Activated CD8-positive, alpha-beta T cell treated with anti-CD3 and anti-CD28 coated beads, Interleukin-2, amount 10 ng/mL, durations not matched to agents 7 days and 5 days (primary cell): ENCODE data around the gene CPNE4. TPM values are rescaled to one million over a fixed set of nuclear protein-coding genes. Genes with fewer than 3 reads are reported as not detected.

ENCODE experiments used
- ATAC-seq: fragments of 150-1000 bp; cut with Tn5 transposase; one replicate; pipeline ENCODE4 v1.10.0; 2021; ENCODE audit warnings: moderate library complexity
- CTCF ChIA-PET: fragments of 350-600 bp; sonication (Branson Sonifier 250); formaldehyde crosslinking; loops from one replicate; lab custom pipeline; 2021; ENCODE audit warnings: antibody characterized with exemption; lab: Charles Lee
- POLR2A ChIA-PET: fragments of 350-600 bp; sonication (Branson Sonifier 250); formaldehyde crosslinking; loops from one replicate; lab custom pipeline; 2021; ENCODE audit warnings: antibody characterized with exemption; lab: Charles Lee
- DNase-seq: peaks from one replicate; pipeline ENCODE4 v3.0.0-alpha.2; 2020
- H3K27ac Mint-ChIP-seq: one replicate; pipeline ENCODE4 v1.8.0; 2021; ENCODE audit warnings: mild to moderate bottlenecking, mixed read lengths
- H3K27me3 Mint-ChIP-seq: one replicate; pipeline ENCODE4 v1.8.0; 2021; ENCODE audit warnings: low read depth, mixed read lengths
- H3K36me3 Mint-ChIP-seq: one replicate; pipeline ENCODE4 v1.8.0; 2021; ENCODE audit warnings: low read depth, mixed read lengths
- H3K4me1 Mint-ChIP-seq: one replicate; pipeline ENCODE4 v1.8.0; 2021; ENCODE audit warnings: low read depth, mixed read lengths
- H3K4me3 Mint-ChIP-seq: one replicate; pipeline ENCODE4 v1.8.0; 2021; ENCODE audit warnings: mild to moderate bottlenecking, mixed read lengths
- H3K9me3 Mint-ChIP-seq: one replicate; pipeline ENCODE4 v1.8.0; 2022; ENCODE audit warnings: mixed read lengths; ENCODE audit not compliant: insufficient read depth
- total RNA-seq, 2 experiments: library from RNA; stranded (reverse); gene quantifications; one replicate each; pipeline ENCODE4 v1.2.3, GENCODE V29; 2021

The CPNE4 gene
- total RNA-seq, 2 experiments from 2014 or later = not detected

DNA sequence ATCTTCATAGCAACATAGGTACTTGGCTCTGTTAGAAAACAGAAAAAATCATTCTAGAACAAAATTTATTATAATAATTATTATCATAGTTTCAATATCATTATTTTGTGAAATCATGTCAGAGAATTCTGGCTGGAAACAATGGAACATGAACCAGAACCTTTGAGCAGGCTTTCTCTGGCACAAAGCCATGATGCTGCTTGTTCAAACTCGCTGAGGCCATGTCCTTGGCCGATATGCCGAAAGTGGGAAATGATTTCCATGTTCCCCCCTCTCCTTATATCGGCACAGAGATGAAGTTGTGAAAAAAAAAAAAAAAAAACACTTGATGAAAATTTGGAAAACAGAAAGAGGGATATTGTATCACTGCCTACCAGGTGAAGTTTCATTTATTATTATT, 483.1 kb downstream of the CPNE4 start:
- POLR2A ChIA-PET = no interaction called here
- Mint-ChIP-seq H3K36me3 (no peaks in the 10 kb centered on the region), H3K4me3 (no peak overlapping the region), H3K9me3 (no peaks in the 10 kb centered on the region), H3K27ac (no peak overlapping the region), H3K27me3 (peaks cover 13% of the 10 kb centered on the region), H3K4me1 (peaks cover 11% of the 10 kb centered on the region)
- ATAC-seq (no peak), DNase-seq (no peak)
- CTCF ChIA-PET = no interaction called here

DNA sequence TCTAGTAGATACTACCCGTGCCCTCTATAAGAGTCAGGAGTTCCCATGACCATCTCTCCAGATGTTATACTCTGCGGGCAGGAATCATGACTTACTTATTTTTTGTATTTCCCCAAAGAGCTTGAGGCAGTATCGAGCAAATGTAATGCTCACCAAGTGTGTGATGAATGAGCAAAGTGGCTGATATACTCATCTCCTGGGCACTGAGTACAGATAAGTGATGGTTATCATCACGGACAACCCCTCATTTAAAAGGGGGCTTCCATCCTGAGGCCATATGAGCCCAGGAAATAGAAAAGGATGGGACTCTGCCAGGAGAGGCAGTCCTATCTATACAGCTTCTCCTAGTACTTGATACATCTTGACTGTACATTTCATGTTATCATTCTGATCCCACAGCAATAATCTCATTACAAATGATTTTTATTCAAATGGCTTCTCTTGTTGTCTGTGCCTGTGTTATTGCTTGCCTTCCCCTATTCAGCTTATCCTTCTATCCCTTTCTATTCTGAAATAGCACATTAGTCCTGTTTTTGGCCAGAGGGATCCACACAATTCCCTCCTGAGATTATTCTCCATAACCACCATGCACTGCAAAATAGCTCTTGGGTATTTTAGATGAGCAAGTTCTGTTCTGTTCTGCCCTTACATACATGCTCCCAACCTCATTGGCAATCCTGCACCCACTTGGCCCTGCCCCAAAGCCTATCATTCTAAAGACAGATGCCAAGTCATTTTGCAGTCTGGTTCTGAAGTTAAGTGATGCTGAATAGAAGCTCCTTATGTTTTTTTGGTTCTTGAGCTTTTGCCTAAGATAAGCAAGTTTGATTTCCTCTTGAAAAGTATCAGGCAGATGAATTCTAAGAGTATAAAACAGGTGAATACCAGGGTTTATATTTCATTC, 484.0 kb downstream of the CPNE4 start:
- Mint-ChIP-seq H3K4me1 (peaks cover 11% of the 10 kb centered on the region), H3K4me3 (no peak overlapping the region), H3K36me3 (no peaks in the 10 kb centered on the region), H3K27ac (no peak overlapping the region), H3K27me3 (peaks cover 18% of the 10 kb centered on the region), H3K9me3 (no peaks in the 10 kb centered on the region)
- ATAC-seq = no peak
- CTCF ChIA-PET = interaction anchor here (1.4 to 2.2 kb wide), 2 partner anchors 243 to 479 kb away, joined by 3 to 7 read pairs; no protein-coding TSS in a partner anchor
- no peak for DNase-seq
- POLR2A ChIA-PET = no interaction called here

DNA sequence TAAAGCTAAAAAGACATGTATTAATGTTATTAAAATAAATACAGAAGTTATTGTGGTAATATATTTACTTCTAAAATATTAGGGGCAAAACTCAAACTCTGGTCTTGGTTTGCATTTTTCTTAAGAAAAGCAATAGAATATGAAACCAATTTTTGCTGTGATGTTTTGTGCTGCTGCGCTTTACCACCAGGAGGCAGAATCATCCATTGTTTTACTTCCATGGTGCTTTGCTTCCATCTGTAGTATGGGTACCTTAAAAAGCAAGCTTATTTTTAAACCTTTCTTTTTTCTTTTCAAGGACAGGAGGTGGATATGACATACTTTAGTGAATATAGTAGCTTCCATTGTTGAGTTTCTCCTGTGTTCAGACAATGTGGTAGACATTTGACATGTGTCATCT, 485.5 kb downstream of the CPNE4 start:
- ChIA-PET CTCF (interaction anchor here (1.2 to 2.2 kb wide), 5 partner anchors 11 to 481 kb away, joined by 3 to 7 read pairs (median 4); no protein-coding TSS in a partner anchor), POLR2A (no interaction called here)
- no peak for ATAC-seq
- Mint-ChIP-seq H3K27ac (no peak overlapping the region), H3K36me3 (no peaks in the 10 kb centered on the region), H3K27me3 (peaks cover 24% of the 10 kb centered on the region), H3K4me3 (no peak overlapping the region), H3K9me3 (no peaks in the 10 kb centered on the region), H3K4me1 (peaks cover 11% of the 10 kb centered on the region)
- DNase-seq = no peak

GRCh38 chr3:131547585-131547984, 487.2 kb downstream of the CPNE4 start:
- H3K4me1 Mint-ChIP-seq = no peaks in the 10 kb centered on the region
- no peak for ATAC-seq
- DNase-seq = no peak
- POLR2A ChIA-PET = no interaction called here
- H3K9me3 Mint-ChIP-seq = no peaks in the 10 kb centered on the region
- CTCF ChIA-PET = interaction anchor here (1.0 kb wide), 1 partner anchor 521 kb away, joined by 3 read pairs; the partner anchor contains the start of genes ASTE1 and NEK11
- H3K27ac Mint-ChIP-seq = no peak overlapping the region
- no peaks in the 10 kb centered on the region for H3K36me3 Mint-ChIP-seq
- H3K4me3 Mint-ChIP-seq = no peak overlapping the region
- H3K27me3 Mint-ChIP-seq = peaks cover 25% of the 10 kb centered on the region

GRCh38 chr3:131546441-131546840, 488.4 kb downstream of the CPNE4 start:
- ChIA-PET POLR2A (no interaction called here), CTCF (interaction anchor here (1.0 kb wide), 1 partner anchor 520 kb away, joined by 3 read pairs; the partner anchor contains the start of genes ASTE1 and NEK11)
- H3K9me3 Mint-ChIP-seq = no peaks in the 10 kb centered on the region
- no peak for DNase-seq
- no peak overlapping the region for H3K4me3 Mint-ChIP-seq
- no peak overlapping the region for H3K27ac Mint-ChIP-seq
- H3K36me3 Mint-ChIP-seq = no peaks in the 10 kb centered on the region
- H3K27me3 Mint-ChIP-seq = peaks cover 23% of the 10 kb centered on the region
- no peaks in the 10 kb centered on the region for H3K4me1 Mint-ChIP-seq
- ATAC-seq = no peak

DNA sequence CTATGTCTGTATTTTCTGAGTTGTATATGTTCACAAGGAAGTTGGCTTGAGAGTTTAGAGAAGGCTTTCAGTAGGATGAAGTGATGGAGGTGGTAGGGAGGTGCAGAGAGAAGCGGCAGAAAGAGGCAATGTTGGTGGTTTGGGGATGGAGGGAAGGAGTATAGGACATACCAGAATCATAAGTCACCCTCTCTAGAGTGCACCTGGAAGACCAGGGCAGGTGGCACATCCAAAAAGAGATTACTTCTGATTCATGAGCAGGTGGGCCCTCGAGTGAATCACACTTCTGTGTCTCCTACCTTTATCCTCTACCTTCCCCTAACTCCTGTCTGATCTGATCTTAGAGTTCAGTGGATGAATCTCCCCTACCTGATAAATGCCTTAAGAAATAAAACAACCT, 490.3 kb downstream of the CPNE4 start:
- H3K4me1 Mint-ChIP-seq = no peaks in the 10 kb centered on the region
- no peak overlapping the region for H3K4me3 Mint-ChIP-seq
- H3K27ac Mint-ChIP-seq = no peak overlapping the region
- CTCF ChIA-PET = no interaction called here
- H3K36me3 Mint-ChIP-seq = no peaks in the 10 kb centered on the region
- ATAC-seq (no peak), DNase-seq (no peak)
- H3K27me3 Mint-ChIP-seq = peaks cover 21% of the 10 kb centered on the region
- POLR2A ChIA-PET = no interaction called here
- H3K9me3 Mint-ChIP-seq = no peaks in the 10 kb centered on the region

DNA sequence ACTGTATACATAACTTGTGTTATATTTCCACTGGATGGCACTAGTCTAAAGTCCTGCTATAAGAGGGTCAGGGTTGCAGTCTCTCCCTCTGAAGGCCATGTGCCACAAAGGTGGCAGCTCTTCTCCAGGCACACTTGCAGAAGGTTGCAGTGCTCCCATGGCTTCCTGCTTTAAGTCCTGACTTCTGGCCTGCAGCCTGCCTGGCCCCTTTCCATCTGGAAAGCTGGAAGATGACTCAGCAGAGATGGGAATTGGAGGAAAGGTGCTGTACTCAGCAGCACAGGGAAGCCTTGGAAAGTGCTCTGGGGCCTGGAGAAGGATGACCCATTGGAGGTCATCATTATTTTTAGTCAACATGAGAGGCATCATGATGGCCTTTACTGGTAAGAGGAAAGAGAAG, 491.1 kb downstream of the CPNE4 start:
- ChIA-PET CTCF (no interaction called here), POLR2A (no interaction called here)
- Mint-ChIP-seq H3K27me3 (peaks cover 26% of the 10 kb centered on the region), H3K4me3 (no peak overlapping the region), H3K36me3 (no peaks in the 10 kb centered on the region), H3K9me3 (no peaks in the 10 kb centered on the region), H3K27ac (no peak overlapping the region), H3K4me1 (no peaks in the 10 kb centered on the region)
- ATAC-seq = no peak
- DNase-seq = no peak

DNA sequence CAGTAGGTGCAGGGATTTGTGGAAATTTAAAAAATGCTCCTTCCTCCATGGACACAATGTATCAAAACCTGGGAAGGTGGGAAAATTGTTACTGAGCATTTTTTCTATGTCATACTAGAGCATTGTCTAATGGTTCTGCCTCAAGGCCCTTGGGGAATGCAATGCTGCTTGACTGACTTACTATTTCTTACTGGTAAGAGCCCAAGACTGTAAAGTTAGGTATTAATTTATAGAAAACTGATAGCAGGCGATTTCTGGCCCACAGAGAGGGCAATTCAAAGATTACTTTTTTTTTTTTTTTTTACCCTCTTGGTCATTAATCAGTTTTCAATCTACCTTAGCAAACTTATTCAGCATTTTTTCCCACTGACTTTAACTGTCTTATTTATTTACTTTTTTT, 493.5 kb downstream of the CPNE4 start:
- Mint-ChIP-seq H3K36me3 (no peaks in the 10 kb centered on the region), H3K4me1 (no peaks in the 10 kb centered on the region), H3K4me3 (no peak overlapping the region), H3K27me3 (peaks cover 22% of the 10 kb centered on the region), H3K27ac (no peak overlapping the region), H3K9me3 (no peaks in the 10 kb centered on the region)
- DNase-seq (no peak), ATAC-seq (no peak)
- ChIA-PET CTCF (no interaction called here), POLR2A (no interaction called here)

DNA sequence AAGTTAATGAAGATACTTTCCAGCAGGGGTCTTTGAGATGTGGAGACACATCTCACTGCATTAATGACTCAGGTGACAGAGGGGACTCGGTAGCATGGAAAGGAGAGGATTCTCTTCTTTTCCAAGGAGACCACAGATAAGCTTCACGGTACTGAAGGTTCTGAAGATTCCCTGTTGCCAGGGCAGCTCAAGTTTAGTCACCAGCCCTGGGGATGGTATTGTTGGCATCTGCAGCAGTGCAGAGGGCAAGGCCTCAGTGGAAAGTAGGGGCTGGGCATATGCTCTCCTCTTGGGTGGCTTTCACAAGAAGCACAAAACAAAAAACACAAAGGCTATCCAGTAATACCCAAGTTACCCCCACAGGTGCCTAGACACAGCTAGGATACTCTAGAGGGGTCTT, 494.0 kb downstream of the CPNE4 start:
- DNase-seq (no peak), ATAC-seq (no peak)
- POLR2A ChIA-PET = no interaction called here
- Mint-ChIP-seq H3K27ac (no peak overlapping the region), H3K36me3 (no peaks in the 10 kb centered on the region), H3K4me1 (no peaks in the 10 kb centered on the region), H3K27me3 (peaks cover 21% of the 10 kb centered on the region), H3K4me3 (no peak overlapping the region), H3K9me3 (no peaks in the 10 kb centered on the region)
- CTCF ChIA-PET = no interaction called here

GRCh38 chr3:131540143-131540542, 494.7 kb downstream of the CPNE4 start:
- ATAC-seq (no peak), DNase-seq (no peak)
- Mint-ChIP-seq H3K27ac (no peak overlapping the region), H3K4me3 (no peak overlapping the region), H3K27me3 (peaks cover 26% of the 10 kb centered on the region), H3K36me3 (no peaks in the 10 kb centered on the region), H3K9me3 (no peaks in the 10 kb centered on the region), H3K4me1 (no peaks in the 10 kb centered on the region)
- CTCF ChIA-PET = no interaction called here
- POLR2A ChIA-PET = no interaction called here

DNA sequence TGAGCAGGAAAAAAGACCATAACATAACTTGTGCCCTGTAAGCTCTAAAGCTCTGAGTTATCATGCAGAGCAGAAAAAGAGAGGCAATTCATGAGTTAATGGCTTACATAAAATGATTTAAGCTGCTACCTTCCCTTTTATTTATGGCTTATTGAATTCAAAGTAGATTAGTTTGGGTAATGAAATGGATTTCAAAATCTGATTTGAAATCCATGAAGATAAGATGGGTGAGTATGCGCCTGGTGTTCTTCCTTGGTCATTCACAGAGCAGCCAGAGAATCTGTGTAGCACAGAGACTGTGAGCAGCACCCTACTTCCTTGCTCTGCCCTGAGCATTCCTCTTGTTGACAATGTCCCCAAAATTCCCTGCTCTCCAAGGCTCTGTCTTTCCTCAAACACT, 495.8 kb downstream of the CPNE4 start:
- ATAC-seq (no peak), DNase-seq (no peak)
- no peaks in the 10 kb centered on the region for H3K9me3 Mint-ChIP-seq
- ChIA-PET CTCF (no interaction called here), POLR2A (no interaction called here)
- H3K27me3 Mint-ChIP-seq = peaks cover 20% of the 10 kb centered on the region
- no peak overlapping the region for H3K27ac Mint-ChIP-seq
- no peak overlapping the region for H3K4me3 Mint-ChIP-seq
- H3K4me1 Mint-ChIP-seq = no peaks in the 10 kb centered on the region
- no peaks in the 10 kb centered on the region for H3K36me3 Mint-ChIP-seq

DNA sequence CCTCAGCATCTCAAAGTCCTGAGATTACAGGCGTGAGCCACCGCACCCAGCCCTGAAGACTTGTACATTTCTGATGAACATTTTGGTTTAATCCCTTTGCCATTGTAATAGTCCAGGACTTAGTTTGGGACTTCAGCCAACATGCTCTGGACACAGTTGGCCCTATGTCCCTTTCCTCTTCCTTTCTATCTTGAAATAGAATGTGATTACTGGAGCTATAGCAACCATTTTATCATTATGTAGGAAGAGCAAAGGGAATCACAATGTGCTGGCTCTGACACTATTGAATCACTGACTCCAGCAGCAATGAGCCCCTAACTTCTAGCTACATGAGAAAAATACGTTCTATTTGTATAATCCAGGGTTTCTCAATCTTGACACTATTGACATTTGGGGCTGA, 497.3 kb downstream of the CPNE4 start:
- no peak for ATAC-seq

More for the DNA sequence above, 497.3 kb downstream of the CPNE4 start:
- Mint-ChIP-seq H3K4me1 (no peaks in the 10 kb centered on the region), H3K4me3 (no peak overlapping the region), H3K36me3 (no peaks in the 10 kb centered on the region), H3K9me3 (no peaks in the 10 kb centered on the region), H3K27me3 (peaks cover 27% of the 10 kb centered on the region), H3K27ac (no peak overlapping the region)
- POLR2A ChIA-PET = no interaction called here
- CTCF ChIA-PET = no interaction called here
- DNase-seq = no peak
